Spleen (tissue), 7 donors: Measurements from ENCODE around the gene OR6C1.

ENCODE experiments used
- POLR2A ChIP-seq, 3 donors: fragments of 450-650 bp; IDR thresholded peaks; one replicate each; pipeline ENCODE4 v1.5.1; 2017; ENCODE audit warnings: antibody characterized with exemption in 3 of 3, mild to moderate bottlenecking in 1 of 3
- TF ChIP-seq, protein P1 (sequence below), 11 experiments: fragments of 200-600 bp in 7 of 11; fragments of 450-650 bp in 4 of 11; sonication (generic) in 4 of 11; IDR thresholded peaks in 8 of 11; conservative IDR thresholded peaks in 3 of 11; 1 replicate in 7 of 11; 2 replicates in 4 of 11; pipeline versions ENCODE4 v1.4.0 to v1.8.0; 2016 to 2021; ENCODE audit warnings: antibody characterized with exemption in 11 of 11, inconsistent platforms in 4 of 11, mild to moderate bottlenecking in 1 of 11
- donor health status: DM: no; HTN: no; CAD: no; lungs with moderate emphysema.
- donor health status: DM: no; HTN: no; CAD: no.
- donor health status: DM: no; HTN: no; CAD: no.

DNA sequence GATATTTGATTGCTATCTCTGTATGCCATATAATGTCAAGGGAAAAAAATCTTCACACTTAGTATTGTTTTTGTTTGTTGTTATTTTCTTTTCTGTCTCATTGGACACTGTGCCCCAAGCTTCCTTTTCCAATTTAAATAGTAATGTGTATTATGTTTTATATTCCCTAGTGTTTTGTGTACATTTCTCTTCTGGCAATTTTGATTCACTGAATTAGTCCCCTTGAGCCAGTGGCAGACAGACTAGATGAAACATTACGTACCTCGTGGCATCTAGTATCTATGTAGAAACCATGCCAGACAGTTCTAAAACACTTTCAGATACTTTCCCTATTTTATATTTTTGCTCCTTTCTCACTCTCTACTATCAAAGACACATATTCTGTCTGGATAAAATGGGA, at the start of gene OR6C1:
- no peak for TF ChIP-seq POLR2A (IDR thresholded peaks at IDR 0.05)
- TF ChIP-seq, protein P1, sequence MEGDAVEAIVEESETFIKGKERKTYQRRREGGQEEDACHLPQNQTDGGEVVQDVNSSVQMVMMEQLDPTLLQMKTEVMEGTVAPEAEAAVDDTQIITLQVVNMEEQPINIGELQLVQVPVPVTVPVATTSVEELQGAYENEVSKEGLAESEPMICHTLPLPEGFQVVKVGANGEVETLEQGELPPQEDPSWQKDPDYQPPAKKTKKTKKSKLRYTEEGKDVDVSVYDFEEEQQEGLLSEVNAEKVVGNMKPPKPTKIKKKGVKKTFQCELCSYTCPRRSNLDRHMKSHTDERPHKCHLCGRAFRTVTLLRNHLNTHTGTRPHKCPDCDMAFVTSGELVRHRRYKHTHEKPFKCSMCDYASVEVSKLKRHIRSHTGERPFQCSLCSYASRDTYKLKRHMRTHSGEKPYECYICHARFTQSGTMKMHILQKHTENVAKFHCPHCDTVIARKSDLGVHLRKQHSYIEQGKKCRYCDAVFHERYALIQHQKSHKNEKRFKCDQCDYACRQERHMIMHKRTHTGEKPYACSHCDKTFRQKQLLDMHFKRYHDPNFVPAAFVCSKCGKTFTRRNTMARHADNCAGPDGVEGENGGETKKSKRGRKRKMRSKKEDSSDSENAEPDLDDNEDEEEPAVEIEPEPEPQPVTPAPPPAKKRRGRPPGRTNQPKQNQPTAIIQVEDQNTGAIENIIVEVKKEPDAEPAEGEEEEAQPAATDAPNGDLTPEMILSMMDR (IDR thresholded peaks at IDR 0.05 in 8 of 11, conservative IDR thresholded peaks at IDR 0.05 in 3 of 11): no peak
